Stimulated activated CD4-positive, alpha-beta T cell treated with anti-CD3 and anti-CD28 coated beads, Interleukin-4, amount 100 ng/mL, for 48 hours (primary cell): ENCODE measurements around the gene KLHL36.
"Not testable (repeated sequence)": the region's sequence is repeated elsewhere in the genome, so short reads cannot be mapped to it uniquely, and the experiment has no call there.

Experiments
- DNase-seq, 2 donors: peaks; one replicate each; pipeline ENCODE4 v3.0.0-alpha.2; 2020; ENCODE audit warnings: low read depth in 2 of 2

Gene KLHL36

DNA sequence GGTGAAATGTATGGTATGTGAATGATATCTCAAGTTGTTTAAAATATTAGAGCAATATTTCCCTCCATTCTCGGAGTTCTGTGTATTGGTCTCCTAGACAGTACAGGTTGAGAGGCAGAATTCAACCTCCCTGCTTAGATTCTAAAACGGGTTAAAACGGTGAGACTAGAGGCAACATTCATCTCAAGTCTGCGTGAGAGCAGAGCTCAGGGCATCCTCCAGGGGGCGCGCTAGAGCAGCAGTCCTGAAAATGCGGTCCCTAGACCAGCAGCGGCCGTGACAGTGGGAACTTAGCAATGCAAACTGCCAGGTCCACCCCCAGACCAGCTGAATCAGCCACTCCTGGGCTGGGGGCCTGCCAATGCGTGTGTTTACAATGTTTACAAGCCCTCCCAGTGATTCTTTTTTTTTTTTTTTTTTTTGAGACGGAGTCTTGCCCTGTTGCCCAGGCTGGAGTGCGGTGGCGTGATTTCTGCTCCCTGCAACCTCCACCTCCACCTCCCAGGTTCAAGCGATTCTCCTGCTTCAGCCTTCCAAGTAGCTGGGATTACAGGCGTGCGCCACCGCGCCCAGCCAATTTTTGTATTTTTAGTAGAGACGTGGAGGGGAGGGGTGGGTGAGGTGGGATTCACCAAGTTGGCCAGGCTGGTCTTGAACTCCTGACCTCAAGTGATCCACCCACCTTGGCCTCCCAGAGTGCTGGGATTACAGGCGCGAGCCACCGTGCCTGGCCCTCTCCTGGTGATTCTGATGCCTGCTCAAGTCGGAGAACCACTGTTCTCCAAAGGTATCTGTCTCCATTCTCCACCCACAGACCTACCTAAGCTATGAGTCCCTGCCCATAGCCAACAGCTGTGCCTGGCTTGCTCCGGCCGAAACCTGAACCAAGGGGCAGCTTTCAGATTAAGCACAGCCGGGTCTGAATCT lies 24.2 kb downstream of the KLHL36 start:
- peak; percentile 76 to 85 for DNase-seq

DNA sequence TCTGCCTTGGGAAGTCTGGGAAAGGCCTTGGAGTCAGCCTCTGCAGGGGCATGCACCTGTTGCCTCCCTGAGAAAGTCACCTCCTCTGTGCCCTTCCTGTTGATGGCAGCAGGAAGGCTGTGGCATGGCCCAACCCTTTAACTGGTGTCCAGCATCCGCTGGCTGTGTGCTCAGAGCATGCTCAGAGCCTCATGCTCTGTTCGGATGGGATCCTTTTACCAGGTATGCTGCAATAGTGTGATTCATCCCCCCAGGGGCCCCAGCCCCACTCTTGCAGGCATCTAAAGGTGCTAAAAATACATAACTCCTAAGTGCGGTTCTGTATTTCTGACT lies 24.9 kb downstream of the KLHL36 start:
- no peak for DNase-seq

DNA sequence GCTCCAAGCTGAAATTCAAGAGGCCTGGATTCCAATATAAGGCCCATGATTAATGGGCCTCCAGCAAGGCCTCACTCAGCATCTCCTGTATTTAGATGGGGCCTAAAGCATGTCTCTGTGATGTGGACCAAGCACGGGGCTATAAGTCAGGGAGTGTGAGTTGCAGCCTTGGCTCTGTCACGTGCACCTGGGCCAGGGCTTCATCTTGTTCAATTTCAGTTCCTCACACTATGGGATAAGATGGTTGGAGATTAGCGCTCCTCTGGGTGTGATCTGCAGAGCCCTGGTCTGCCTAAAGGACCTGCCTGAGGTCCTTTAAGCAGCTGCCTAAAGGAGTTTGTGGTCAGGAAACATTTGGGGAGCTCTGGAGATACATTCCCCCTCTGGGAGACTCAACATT lies 25.2 kb downstream of the KLHL36 start:
- no peak for DNase-seq

DNA sequence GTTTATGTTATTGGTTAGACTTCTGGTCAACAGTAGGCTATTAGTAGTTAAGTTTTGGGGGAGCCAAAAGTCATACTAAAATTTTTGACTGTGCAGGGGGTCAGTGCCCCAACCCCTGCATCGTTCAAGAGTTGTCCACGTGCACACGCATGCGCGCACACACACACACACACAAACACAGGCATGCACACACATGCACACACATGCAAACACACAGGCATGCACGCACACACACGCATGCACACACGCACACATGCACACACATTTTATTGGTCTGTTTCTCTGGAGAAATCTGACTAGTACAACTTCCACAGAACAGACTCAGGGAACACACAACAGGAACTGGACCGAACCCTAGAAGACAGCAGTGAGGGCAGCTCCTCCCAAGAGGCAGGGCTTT lies 27.1 kb downstream of the KLHL36 start:
- DNase-seq, result no peak

DNA sequence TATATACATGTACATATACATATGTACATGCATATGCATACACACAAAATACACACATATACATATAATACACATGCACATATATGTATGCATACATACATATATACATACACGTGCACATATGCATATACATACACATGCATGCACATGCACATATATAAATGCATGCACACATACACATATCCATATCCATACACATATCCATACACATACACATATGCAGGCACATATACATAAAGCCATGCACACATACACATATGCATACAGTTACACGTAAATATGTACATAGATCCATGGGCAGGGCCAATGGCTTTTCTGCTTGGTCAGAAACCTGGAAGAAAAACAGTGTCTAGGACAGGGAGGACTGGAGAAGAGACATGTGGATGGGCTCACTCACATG lies 27.6 kb downstream of the KLHL36 start:
- no peak for DNase-seq

GRCh38 chr16:84677017-84677803 lies 28.9 kb downstream of the KLHL36 start:
- DNase-seq, result no peak

GRCh38 chr16:84677849-84678248 lies 29.5 kb downstream of the KLHL36 start:
- no peak for DNase-seq

GRCh38 chr16:84678541-84678940 lies 30.2 kb downstream of the KLHL36 start:
- no peak for DNase-seq

GRCh38 chr16:84680165-84680842 lies 32.0 kb downstream of the KLHL36 start:
- no peak for DNase-seq

DNA sequence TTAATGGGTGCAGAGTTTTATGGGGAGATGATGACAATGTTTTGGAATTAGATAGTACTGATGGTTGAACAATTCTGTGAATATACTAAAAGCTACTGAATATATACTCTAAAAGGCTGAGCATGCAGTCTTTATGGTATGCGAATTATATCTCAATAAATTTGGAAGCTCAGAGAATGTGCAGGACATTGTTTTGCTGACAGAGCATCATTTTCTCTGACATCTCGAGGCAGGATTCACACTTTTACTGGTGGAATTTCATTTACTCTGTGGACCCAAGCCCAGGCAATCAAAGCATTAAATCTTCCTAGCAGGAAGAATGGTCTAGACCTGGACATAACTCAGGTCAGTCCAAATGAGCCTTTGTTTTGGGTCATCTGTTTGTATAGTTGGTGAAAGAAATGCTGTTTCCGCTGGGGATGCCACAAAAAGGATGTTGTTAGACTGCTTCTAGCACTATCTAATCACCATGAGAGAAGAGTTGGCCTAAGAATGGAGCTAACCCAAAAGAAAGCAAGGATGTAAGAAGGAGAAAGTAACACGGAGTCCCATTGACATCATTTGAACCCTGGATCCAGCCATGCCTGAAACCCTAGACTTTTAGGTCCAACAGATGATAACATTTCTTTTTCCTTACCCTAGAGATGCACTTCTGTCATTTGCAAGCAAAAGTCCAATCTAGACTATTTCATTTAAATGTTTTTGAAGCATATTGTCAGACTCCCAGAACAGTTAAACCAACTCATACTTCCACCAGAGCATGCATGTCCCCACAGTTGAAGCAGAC lies 32.7 kb downstream of the KLHL36 start:
- DNase-seq, result no peak

GRCh38 chr16:84683691-84684591 lies 35.6 kb downstream of the KLHL36 start:
- DNase-seq, result no peak

DNA sequence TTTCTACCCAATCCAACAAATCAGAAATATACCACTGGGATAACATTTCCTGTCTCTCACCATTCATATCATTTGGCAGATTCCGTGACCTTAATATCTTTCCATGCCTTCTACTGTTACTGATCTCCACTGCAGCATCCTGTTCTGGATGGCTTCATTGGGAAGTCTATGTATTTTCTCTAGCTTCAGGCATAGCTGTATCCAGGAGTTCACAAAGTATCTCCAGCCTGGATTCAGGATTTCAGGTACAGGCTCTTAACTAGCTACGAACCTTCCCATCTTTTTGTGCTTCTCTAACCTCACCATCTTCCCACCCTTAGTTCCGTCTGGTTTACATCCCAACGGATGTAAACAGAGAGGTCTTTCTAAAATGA lies 36.3 kb downstream of the KLHL36 start:
- DNase-seq, result no peak

GRCh38 chr16:84685210-84685609 lies 36.9 kb downstream of the KLHL36 start:
- no peak for DNase-seq

DNA sequence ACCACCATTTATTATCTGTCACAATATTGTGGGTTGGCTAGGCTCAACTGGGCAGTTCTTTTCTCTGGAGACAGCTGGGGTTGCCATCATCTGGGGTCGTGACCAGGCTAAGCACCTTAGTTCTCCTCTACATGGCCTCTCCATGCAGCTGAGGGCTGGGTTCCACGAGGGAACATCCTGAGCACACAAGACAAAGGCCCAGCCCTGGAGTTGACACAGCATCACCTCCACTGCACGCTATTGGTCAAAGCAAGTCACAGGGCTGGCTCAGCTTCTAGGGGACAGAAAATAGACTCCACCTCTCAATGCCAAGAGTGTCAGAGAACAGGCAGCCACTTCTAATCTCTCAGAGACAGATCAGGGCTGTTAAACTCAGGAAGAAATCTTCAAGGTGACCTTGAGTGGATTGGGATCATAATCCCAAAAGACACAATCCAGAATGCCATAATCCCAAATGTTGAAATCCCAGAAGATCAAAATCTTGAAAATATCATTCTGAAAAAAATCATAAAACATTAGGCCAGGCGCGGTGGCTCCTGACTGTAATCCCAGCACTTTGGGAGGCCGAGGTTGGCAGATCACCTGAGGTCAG lies 38.5 kb downstream of the KLHL36 start:
- no peak for DNase-seq

GRCh38 chr16:84687715-84688114 lies 39.4 kb downstream of the KLHL36 start:
- DNase-seq, result no peak

DNA sequence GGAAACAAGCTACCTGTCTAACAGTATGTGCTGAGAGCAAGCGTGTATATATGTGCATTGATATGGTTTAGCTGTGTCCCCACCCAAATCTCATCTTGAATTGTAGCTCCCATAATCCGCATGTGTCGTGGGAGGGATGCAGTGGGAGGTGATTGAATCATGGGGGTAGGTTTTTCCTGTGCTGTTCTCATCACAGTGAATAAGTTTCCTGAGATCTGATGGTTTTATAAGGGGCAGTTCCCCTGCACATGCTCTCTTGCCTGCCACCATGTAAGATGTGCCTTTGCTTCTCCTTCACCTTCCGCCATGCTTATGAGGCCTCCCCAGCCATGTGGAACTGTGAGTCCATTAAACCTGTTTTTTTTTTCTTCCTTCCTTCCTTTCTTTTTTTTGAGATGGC lies 39.9 kb downstream of the KLHL36 start:
- DNase-seq, result not testable (repeated sequence)

DNA sequence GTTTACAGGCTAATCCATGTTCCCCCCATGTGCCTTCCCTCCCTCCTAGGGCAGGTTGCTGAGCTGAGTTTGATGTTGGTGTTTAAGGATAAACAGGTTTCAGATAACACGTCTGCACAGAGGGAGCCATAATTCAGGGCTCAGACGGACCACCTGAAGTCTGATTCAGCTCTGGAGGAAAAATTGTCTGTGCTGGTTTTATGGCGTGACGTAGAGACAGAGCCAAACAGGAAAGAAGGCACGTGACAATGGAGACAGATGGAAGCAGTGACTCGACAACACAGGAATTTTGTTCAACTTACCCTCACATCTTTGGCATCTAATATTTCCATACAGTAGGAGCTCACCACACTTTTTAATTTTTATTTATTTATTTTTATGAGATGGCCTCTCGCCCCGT lies 40.8 kb downstream of the KLHL36 start:
- no peak for DNase-seq

DNA sequence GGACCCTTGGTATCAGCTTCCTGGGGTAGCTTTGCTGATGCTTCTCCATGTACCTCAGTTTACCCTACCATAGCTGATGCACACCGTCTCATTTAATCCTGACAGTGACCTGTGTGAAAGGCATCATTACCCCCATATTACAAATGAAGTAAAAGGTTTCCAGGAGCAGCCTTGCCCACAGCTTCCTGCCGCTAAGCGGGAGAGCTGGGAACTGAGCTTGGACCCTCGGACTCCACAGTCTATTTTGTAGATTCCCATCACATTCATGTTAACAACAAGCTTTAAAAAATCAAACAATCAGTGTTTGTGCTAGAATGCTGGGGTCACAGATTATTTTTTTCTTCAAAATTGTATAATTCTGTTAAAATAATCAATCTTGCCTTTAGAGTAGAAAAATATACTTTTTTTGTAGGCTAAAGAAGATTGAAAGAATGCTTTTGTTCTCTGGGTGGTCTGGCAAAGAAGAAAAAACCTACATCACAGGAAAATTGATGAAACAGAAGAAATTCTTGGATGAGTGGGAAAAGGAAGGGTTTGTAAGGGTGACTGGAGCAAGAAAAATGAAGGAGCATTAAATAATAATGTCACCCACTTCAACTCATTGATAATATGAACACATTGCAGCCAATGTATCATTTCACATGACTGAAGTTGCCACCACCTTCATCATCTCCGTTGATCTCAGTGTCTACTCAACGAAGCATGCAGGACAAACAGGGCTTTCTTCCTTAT lies 41.9 kb downstream of the KLHL36 start:
- no peak for DNase-seq

GRCh38 chr16:84692451-84693214 lies 44.3 kb downstream of the KLHL36 start:
- no peak for DNase-seq
